ENCODE measurements around the gene WDR90. TPM values are rescaled to one million over a fixed set of nuclear protein-coding genes. Genes with fewer than 3 reads are reported as not detected.

WDR90 gene
- total and polyA plus RNA-seq, 2 of the 13 experiments (the other 11 are each of a cell fraction or from before 2014, with no cell fraction given), result 14.9 to 28.9 TPM

DNA sequence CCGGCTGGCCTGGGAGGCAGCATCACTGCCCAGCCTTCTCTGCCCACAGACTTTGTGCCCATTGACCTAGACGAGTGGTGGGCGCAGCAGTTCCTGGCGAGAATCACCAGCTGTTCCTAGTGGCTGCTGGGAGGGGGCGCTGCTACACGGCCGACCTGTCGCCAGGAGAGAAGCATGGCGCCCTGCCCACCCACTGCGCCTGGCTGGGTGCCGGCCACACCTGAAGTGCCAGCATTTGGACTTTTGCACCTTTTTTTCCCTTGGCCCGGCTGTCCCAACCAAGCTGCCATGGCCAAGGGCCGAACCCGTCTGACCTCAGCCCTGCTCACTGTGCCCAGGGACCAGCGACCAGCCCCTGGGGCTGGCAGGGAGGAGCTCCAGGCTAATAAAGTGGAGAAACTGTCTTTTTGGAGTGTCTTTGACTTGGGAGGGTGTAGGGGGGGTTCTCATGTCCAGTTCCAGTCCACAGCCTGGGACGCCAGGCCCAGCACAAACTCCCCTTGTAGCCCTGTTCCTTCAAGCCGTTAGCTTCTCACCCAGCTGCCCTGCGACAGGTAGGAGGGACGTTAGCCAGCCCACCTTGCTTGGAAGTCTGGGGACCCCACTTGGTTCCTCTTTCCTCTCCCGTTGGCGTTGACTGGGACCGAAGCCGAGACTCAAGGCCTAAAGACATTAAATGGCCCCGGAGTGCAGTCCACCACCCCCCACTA, 939 bp upstream of the WDR90 start (continued):
- TF ChIP-seq, protein P1, sequence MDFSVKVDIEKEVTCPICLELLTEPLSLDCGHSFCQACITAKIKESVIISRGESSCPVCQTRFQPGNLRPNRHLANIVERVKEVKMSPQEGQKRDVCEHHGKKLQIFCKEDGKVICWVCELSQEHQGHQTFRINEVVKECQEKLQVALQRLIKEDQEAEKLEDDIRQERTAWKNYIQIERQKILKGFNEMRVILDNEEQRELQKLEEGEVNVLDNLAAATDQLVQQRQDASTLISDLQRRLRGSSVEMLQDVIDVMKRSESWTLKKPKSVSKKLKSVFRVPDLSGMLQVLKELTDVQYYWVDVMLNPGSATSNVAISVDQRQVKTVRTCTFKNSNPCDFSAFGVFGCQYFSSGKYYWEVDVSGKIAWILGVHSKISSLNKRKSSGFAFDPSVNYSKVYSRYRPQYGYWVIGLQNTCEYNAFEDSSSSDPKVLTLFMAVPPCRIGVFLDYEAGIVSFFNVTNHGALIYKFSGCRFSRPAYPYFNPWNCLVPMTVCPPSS (IDR thresholded peaks at IDR 0.05), result no peak
- TF ChIP-seq, protein P2, sequence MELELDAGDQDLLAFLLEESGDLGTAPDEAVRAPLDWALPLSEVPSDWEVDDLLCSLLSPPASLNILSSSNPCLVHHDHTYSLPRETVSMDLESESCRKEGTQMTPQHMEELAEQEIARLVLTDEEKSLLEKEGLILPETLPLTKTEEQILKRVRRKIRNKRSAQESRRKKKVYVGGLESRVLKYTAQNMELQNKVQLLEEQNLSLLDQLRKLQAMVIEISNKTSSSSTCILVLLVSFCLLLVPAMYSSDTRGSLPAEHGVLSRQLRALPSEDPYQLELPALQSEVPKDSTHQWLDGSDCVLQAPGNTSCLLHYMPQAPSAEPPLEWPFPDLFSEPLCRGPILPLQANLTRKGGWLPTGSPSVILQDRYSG (CRISPR knock-in tag; IDR thresholded peaks at IDR 0.05), result no peak
- TF ChIP-seq HNRNPK (IDR thresholded peaks at IDR 0.05; ENCODE audit: low read depth, low read length, poor library complexity, severe bottlenecking) (no peak), NFKBIZ (CRISPR knock-in tag; IDR thresholded peaks at IDR 0.05) (no peak), MBNL3 (CRISPR knock-in tag; conservative IDR thresholded peaks at IDR 0.05) (no peak), KMT2B (CRISPR knock-in tag; IDR thresholded peaks at IDR 0.05) (no peak), ZNF136 (CRISPR knock-in tag; IDR thresholded peaks at IDR 0.05; ENCODE audit: low read depth) (no peak), ZNF713 (CRISPR knock-in tag; IDR thresholded peaks at IDR 0.05) (no peak), FOXJ3 (CRISPR knock-in tag; IDR thresholded peaks at IDR 0.05; ENCODE audit: borderline replicate concordance) (no peak), ZNF572 (CRISPR knock-in tag; IDR thresholded peaks at IDR 0.05) (no peak), ZNF615 (CRISPR knock-in tag; IDR thresholded peaks at IDR 0.05; ENCODE audit: borderline replicate concordance) (no peak), CREM (IDR thresholded peaks at IDR 0.05) (no peak), CREM (CRISPR knock-in tag; IDR thresholded peaks at IDR 0.05) (no peak), GABPB1 (CRISPR knock-in tag; IDR thresholded peaks at IDR 0.05) (peak; percentile 61), ZSCAN25 (CRISPR knock-in tag; IDR thresholded peaks at IDR 0.05) (0 out of 2 replicates have a peak, but pooled peaks have one; percentile 46), ZNF260 (CRISPR knock-in tag; IDR thresholded peaks at IDR 0.05; ENCODE audit: borderline replicate concordance, low read depth) (no peak), ZNF225 (CRISPR knock-in tag; IDR thresholded peaks at IDR 0.05) (no peak), ZNF678 (CRISPR knock-in tag; IDR thresholded peaks at IDR 0.05) (no peak), FOXC1 (CRISPR knock-in tag; IDR thresholded peaks at IDR 0.05; ENCODE audit: borderline replicate concordance) (no peak), KDM6A (CRISPR knock-in tag; IDR thresholded peaks at IDR 0.05; ENCODE audit: low read depth) (no peak)
- TF ChIP-seq, protein P3, sequence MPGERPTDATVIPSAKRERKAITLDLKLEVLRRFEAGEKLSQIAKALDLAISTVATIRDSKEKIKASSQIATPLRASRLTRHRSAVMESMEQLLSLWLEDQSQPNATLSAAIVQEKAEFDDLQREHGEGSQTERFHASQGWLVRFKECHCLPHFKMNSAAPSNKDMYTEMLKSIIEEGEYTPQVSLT (CRISPR knock-in tag; IDR thresholded peaks at IDR 0.05; ENCODE audit: borderline replicate concordance, low read depth), result no peak; the same call in 1 of the 2 replicates
- TF ChIP-seq, protein P4, sequence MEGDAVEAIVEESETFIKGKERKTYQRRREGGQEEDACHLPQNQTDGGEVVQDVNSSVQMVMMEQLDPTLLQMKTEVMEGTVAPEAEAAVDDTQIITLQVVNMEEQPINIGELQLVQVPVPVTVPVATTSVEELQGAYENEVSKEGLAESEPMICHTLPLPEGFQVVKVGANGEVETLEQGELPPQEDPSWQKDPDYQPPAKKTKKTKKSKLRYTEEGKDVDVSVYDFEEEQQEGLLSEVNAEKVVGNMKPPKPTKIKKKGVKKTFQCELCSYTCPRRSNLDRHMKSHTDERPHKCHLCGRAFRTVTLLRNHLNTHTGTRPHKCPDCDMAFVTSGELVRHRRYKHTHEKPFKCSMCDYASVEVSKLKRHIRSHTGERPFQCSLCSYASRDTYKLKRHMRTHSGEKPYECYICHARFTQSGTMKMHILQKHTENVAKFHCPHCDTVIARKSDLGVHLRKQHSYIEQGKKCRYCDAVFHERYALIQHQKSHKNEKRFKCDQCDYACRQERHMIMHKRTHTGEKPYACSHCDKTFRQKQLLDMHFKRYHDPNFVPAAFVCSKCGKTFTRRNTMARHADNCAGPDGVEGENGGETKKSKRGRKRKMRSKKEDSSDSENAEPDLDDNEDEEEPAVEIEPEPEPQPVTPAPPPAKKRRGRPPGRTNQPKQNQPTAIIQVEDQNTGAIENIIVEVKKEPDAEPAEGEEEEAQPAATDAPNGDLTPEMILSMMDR (CRISPR knock-in tag; IDR thresholded peaks at IDR 0.05), result peak; percentile 93
- TF ChIP-seq, protein P5, sequence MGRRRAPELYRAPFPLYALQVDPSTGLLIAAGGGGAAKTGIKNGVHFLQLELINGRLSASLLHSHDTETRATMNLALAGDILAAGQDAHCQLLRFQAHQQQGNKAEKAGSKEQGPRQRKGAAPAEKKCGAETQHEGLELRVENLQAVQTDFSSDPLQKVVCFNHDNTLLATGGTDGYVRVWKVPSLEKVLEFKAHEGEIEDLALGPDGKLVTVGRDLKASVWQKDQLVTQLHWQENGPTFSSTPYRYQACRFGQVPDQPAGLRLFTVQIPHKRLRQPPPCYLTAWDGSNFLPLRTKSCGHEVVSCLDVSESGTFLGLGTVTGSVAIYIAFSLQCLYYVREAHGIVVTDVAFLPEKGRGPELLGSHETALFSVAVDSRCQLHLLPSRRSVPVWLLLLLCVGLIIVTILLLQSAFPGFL (CRISPR knock-in tag; IDR thresholded peaks at IDR 0.05), result no peak
- TF ChIP-seq, protein P6, sequence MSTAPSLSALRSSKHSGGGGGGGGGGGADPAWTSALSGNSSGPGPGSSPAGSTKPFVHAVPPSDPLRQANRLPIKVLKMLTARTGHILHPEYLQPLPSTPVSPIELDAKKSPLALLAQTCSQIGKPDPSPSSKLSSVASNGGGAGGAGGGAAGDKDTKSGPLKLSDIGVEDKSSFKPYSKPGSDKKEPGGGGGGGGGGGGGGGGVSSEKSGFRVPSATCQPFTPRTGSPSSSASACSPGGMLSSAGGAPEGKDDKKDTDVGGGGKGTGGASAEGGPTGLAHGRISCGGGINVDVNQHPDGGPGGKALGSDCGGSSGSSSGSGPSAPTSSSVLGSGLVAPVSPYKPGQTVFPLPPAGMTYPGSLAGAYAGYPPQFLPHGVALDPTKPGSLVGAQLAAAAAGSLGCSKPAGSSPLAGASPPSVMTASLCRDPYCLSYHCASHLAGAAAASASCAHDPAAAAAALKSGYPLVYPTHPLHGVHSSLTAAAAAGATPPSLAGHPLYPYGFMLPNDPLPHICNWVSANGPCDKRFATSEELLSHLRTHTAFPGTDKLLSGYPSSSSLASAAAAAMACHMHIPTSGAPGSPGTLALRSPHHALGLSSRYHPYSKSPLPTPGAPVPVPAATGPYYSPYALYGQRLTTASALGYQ (CRISPR knock-in tag; IDR thresholded peaks at IDR 0.05), result no peak
